GM23338 (cell line): Measurements from ENCODE around the gene RAD23B.

ENCODE experiments used
- CREB1 ChIP-seq: fragments of 250-450 bp; sonication (Bioruptor Pico); IDR thresholded peaks from 2 replicates; pipeline ENCODE4 v1.5.0; 2020; ENCODE audit warnings: low read depth, mild to moderate bottlenecking, moderate library complexity
- CTCF ChIP-seq, 2 experiments: fragments of 200-600 bp in 1 of 2; sonication (generic) in 1 of 2; conservative IDR thresholded peaks; 2 replicates each; pipeline versions ENCODE4 v1.5.1 to v1.6.1; 2016 to 2017; ENCODE audit warnings: antibody characterized with exemption in 2 of 2, low read depth in 2 of 2, mild to moderate bottlenecking in 2 of 2, moderate library complexity in 1 of 2
- EZH2 ChIP-seq: fragments of 200-600 bp; sonication (generic); IDR thresholded peaks from one replicate; pipeline ENCODE4 v1.8.0; 2017; ENCODE audit warnings: antibody characterized with exemption, mild to moderate bottlenecking, low read depth; ENCODE audit not compliant: unreplicated experiment
- EZH2phosphoT487 ChIP-seq: fragments of 200-600 bp; sonication (generic); IDR thresholded peaks from one replicate; pipeline ENCODE4 v1.8.1; 2018; ENCODE audit warnings: antibody characterized with exemption; ENCODE audit not compliant: unreplicated experiment
- JUNB ChIP-seq: IDR thresholded peaks from one replicate; pipeline ENCODE4 v1.6.1; 2016; ENCODE audit warnings: antibody characterized with exemption; ENCODE audit not compliant: unreplicated experiment
- POLR2AphosphoS5 ChIP-seq: IDR thresholded peaks from 2 replicates; pipeline ENCODE4 v1.6.1; 2016; ENCODE audit warnings: antibody characterized with exemption, low read depth
- REST ChIP-seq: IDR thresholded peaks from one replicate; pipeline ENCODE4 v1.6.1; 2018; ENCODE audit warnings: antibody characterized with exemption; ENCODE audit not compliant: unreplicated experiment
- ZNF331 ChIP-seq: fragments of 250-450 bp; sonication (Bioruptor Pico); IDR thresholded peaks from 2 replicates; pipeline ENCODE4 v1.5.0; 2020; ENCODE audit warnings: low read depth, mild to moderate bottlenecking, moderate library complexity
- TF ChIP-seq, protein P1 (sequence below): IDR thresholded peaks from 2 replicates; pipeline ENCODE4 v1.6.1; 2016; ENCODE audit warnings: antibody characterized with exemption

DNA sequence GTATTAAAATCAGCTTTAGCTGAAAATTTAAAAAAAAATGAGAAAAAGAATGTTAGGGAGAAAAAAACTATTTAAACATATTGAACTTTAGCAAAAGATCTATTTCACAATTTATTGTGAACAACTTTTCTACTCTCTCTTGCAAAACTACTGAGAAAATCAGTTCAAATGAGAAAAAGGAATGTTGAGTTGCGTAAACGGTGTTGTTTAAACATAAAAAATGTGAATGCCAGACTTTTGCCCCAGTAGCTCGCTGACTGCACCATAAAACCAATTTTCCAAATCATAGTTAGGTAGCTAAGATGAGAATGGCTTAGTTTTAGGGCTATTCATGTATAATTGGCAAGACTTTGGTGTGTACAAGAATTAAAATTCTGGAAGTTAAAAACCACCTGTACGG is 13.4 kb upstream of the RAD23B start:
- TF ChIP-seq JUNB (no peak), CTCF (conservative IDR thresholded peaks at IDR 0.05; ENCODE audit: low read depth in 2 of 2) (no peak), EZH2 (no peak), ZNF331 (no peak), POLR2AphosphoS5 (no peak), REST (no peak), EZH2phosphoT487 (no peak), CREB1 (CRISPR knock-in tag) (no peak)
- TF ChIP-seq, protein P1, sequence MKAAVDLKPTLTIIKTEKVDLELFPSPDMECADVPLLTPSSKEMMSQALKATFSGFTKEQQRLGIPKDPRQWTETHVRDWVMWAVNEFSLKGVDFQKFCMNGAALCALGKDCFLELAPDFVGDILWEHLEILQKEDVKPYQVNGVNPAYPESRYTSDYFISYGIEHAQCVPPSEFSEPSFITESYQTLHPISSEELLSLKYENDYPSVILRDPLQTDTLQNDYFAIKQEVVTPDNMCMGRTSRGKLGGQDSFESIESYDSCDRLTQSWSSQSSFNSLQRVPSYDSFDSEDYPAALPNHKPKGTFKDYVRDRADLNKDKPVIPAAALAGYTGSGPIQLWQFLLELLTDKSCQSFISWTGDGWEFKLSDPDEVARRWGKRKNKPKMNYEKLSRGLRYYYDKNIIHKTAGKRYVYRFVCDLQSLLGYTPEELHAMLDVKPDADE: no peak
